GM19035 (cell line): ENCODE data around the gene PDE9A.

ENCODE experiments used
- ATAC-seq: cut with Tn5 transposase; IDR thresholded peaks from one replicate; pipeline ENCODE4 v1.9.1; 2021; ENCODE audit not compliant: unreplicated experiment

The PDE9A gene

GRCh38 chr21:42655796-42656770 lies 2.7 kb downstream of the PDE9A start:
- ATAC-seq, result no peak

GRCh38 chr21:42656872-42657271 lies 3.5 kb downstream of the PDE9A start:
- ATAC-seq, result no peak

- ATAC-seq, result no peak
Observed at GRCh38 chr21:42657676-42658319, 4.4 kb downstream of the PDE9A start.

GRCh38 chr21:42658320-42659105 lies 5.1 kb downstream of the PDE9A start:
- no peak for ATAC-seq

GRCh38 chr21:42659416-42660117 lies 6.1 kb downstream of the PDE9A start:
- ATAC-seq, result no peak

- ATAC-seq, result no peak
Observed at GRCh38 chr21:42660118-42660470, 6.7 kb downstream of the PDE9A start.

GRCh38 chr21:42661688-42662429 lies 8.4 kb downstream of the PDE9A start:
- ATAC-seq, result no peak

- no peak for ATAC-seq
Observed at GRCh38 chr21:42662430-42663199, 9.2 kb downstream of the PDE9A start.

- ATAC-seq, result no peak
Observed at GRCh38 chr21:42663200-42663750, 9.9 kb downstream of the PDE9A start.

GRCh38 chr21:42663860-42664535 lies 10.6 kb downstream of the PDE9A start:
- ATAC-seq, result no peak

- no peak for ATAC-seq
Observed at GRCh38 chr21:42664614-42665013, 11.2 kb downstream of the PDE9A start.

- no peak for ATAC-seq
Observed at GRCh38 chr21:42665026-42665425, 11.6 kb downstream of the PDE9A start.

- no peak for ATAC-seq
Observed at GRCh38 chr21:42665484-42665883, 12.1 kb downstream of the PDE9A start.

- ATAC-seq, result no peak
Observed at GRCh38 chr21:42666023-42666747, 12.8 kb downstream of the PDE9A start.

GRCh38 chr21:42666925-42667324 lies 13.5 kb downstream of the PDE9A start:
- no peak for ATAC-seq

GRCh38 chr21:42668298-42668992 lies 15.0 kb downstream of the PDE9A start:
- no peak for ATAC-seq

GRCh38 chr21:42669041-42669440 lies 15.6 kb downstream of the PDE9A start:
- no peak for ATAC-seq
